PC-9 (cell line): ENCODE measurements around the gene OPRM1. TPM values are rescaled to one million over a fixed set of nuclear protein-coding genes. Genes with fewer than 3 reads are reported as not detected.

Source experiments
- BruUV-seq: library from RNA; stranded (reverse); fragments of 400-500 nt; replicated peaks from 2 replicates; lab custom pipeline; 2021; lab: Mats Ljungman, UMichigan
- CTCF ChIA-PET: fragments of 300-600 bp; sonication (Branson Sonifier 250); formaldehyde crosslinking; loops from one replicate; lab custom pipeline; 2022; ENCODE audit warnings: antibody characterized with exemption; lab: Charles Lee
- POLR2A ChIA-PET: fragments of 300-600 bp; sonication (Branson Sonifier 250); formaldehyde crosslinking; loops from one replicate; lab custom pipeline; 2022; ENCODE audit warnings: antibody characterized with exemption; ENCODE audit not compliant: unreplicated experiment; lab: Charles Lee
- DNase-seq, 2 experiments: peaks; one replicate each; pipeline versions ENCODE4 v3.0.0 to v3.0.0-alpha.2; 2015 to 2022; ENCODE audit warnings: mixed read lengths in 1 of 2
- H2AFZ ChIP-seq: fragments of 200-600 bp; sonication (generic); 2 replicates; pipeline ENCODE4 v1.8.1; 2017; ENCODE audit warnings: antibody characterized with exemption
- H3F3A ChIP-seq: fragments of 200-600 bp; sonication (generic); 2 replicates; pipeline ENCODE4 v1.8.1; 2017; ENCODE audit warnings: antibody characterized with exemption, mild to moderate bottlenecking, low read depth; ENCODE audit not compliant: insufficient read depth
- H3K27ac ChIP-seq: fragments of 200-600 bp; sonication (generic); 2 replicates; pipeline ENCODE4 v1.6.1; 2016; ENCODE audit warnings: mixed run types
- H3K27me3 ChIP-seq: fragments of 200-600 bp; sonication (generic); 2 replicates; pipeline ENCODE4 v1.6.1; 2016; ENCODE audit warnings: low read depth, mixed run types; ENCODE audit not compliant: insufficient read depth
- H3K36me3 ChIP-seq: fragments of 200-600 bp; sonication (generic); 2 replicates; pipeline ENCODE4 v1.6.1; 2016; ENCODE audit warnings: low read depth, mixed run types
- H3K4me1 ChIP-seq: fragments of 200-600 bp; sonication (generic); replicated peaks from 2 replicates; pipeline ENCODE4 v1.6.1; 2016; ENCODE audit warnings: mixed run types; ENCODE audit not compliant: insufficient read depth
- H3K4me2 ChIP-seq: fragments of 200-600 bp; sonication (generic); 2 replicates; pipeline ENCODE4 v1.6.1; 2017; ENCODE audit warnings: mixed run types
- H3K4me3 ChIP-seq: fragments of 200-600 bp; sonication (generic); 2 replicates; pipeline ENCODE4 v1.6.1; 2016; ENCODE audit warnings: mixed run types
- H3K79me2 ChIP-seq: fragments of 200-600 bp; sonication (generic); 2 replicates; pipeline ENCODE4 v1.6.1; 2017; ENCODE audit warnings: low read depth, mixed run types
- H3K9me2 ChIP-seq: fragments of 200-600 bp; sonication (generic); 2 replicates; pipeline ENCODE4 v1.8.1; 2017; ENCODE audit warnings: mild to moderate bottlenecking; ENCODE audit not compliant: insufficient read depth
- H3K9me3 ChIP-seq: fragments of 200-600 bp; sonication (generic); 2 replicates; pipeline ENCODE4 v1.8.1; 2016; ENCODE audit warnings: low read depth; ENCODE audit not compliant: insufficient read depth
- H4K20me1 ChIP-seq: fragments of 200-600 bp; sonication (generic); 2 replicates; pipeline ENCODE4 v1.8.1; 2017; ENCODE audit not compliant: insufficient read depth
- CTCF ChIP-seq: fragments of 200-600 bp; sonication (generic); conservative IDR thresholded peaks from 2 replicates; pipeline ENCODE4 v1.6.1; 2017; ENCODE audit warnings: mixed run types, antibody characterized with exemption, mild to moderate bottlenecking, moderate library complexity
- EZH2 ChIP-seq: fragments of 200-600 bp; sonication (generic); IDR thresholded peaks from 2 replicates; pipeline ENCODE4 v1.8.0; 2017; ENCODE audit warnings: antibody characterized with exemption, low read depth
- intact Hi-C: fragments of 100-400 bp; cut with micrococcal nuclease; formaldehyde crosslinking; loops from one replicate; pipeline ENCODE4 v1.10.0; 2022; ENCODE audit not compliant: unreplicated experiment
- total RNA-seq: library from RNA; stranded (reverse); gene quantifications from 2 replicates; pipeline ENCODE4 v1.2.3, GENCODE V29; 2021

Gene OPRM1
- total RNA-seq, 1 experiment from 2014 or later = not detected

- no TSS peak for BruUV-seq
- Histone ChIP-seq H2AFZ (no peak overlapping the region), H3K4me1 (no peaks in the 10 kb centered on the region), H3K4me2 (no peak overlapping the region), H3K79me2 (no peaks in the 10 kb centered on the region), H3K27me3 (no peaks in the 10 kb centered on the region), H3F3A (no peaks in the 10 kb centered on the region), H4K20me1 (no peaks in the 10 kb centered on the region), H3K27ac (no peak overlapping the region), H3K36me3 (no peaks in the 10 kb centered on the region), H3K4me3 (no peak overlapping the region), H3K9me3 (no peaks in the 10 kb centered on the region), H3K9me2 (no peaks in the 10 kb centered on the region)
- ChIA-PET POLR2A (no interaction called here), CTCF (no interaction called here)
- intact Hi-C loops = no loop called here
- DNase-seq = no peak
- no peak for TF ChIP-seq CTCF
- no peak for TF ChIP-seq EZH2
These were observed 36.1 kb upstream of the OPRM1 start for GRCh38 chr6:154002894-154003293.

GRCh38 chr6:154010371-154010770, 28.7 kb upstream of the OPRM1 start:
- DNase-seq = no peak
- H3K79me2 ChIP-seq = no peaks in the 10 kb centered on the region
- no peaks in the 10 kb centered on the region for H4K20me1 ChIP-seq
- H3K4me2 ChIP-seq = no peak overlapping the region
- no TSS peak for BruUV-seq
- H3K27me3 ChIP-seq = no peaks in the 10 kb centered on the region
- H3F3A ChIP-seq = no peaks in the 10 kb centered on the region
- H3K4me1 ChIP-seq = no peaks in the 10 kb centered on the region
- H2AFZ ChIP-seq = no peak overlapping the region
- no peak overlapping the region for H3K27ac ChIP-seq
- intact Hi-C loops = no loop called here
- H3K9me3 ChIP-seq = no peaks in the 10 kb centered on the region
- no peaks in the 10 kb centered on the region for H3K36me3 ChIP-seq
- H3K9me2 ChIP-seq = no peaks in the 10 kb centered on the region
- TF ChIP-seq CTCF = no peak
- TF ChIP-seq EZH2 = no peak
- ChIA-PET CTCF (interaction anchor here (0.6 kb wide), 1 partner anchor 305 kb away, joined by 7 read pairs; no protein-coding TSS in a partner anchor), POLR2A (no interaction called here)
- no peak overlapping the region for H3K4me3 ChIP-seq

- H3K27me3 ChIP-seq = no peaks in the 10 kb centered on the region
- DNase-seq = no peak
- BruUV-seq = no TSS peak
- no peaks in the 10 kb centered on the region for H3K4me1 ChIP-seq
- no peak overlapping the region for H3K4me3 ChIP-seq
- H2AFZ ChIP-seq = no peak overlapping the region
- CTCF ChIA-PET = no interaction called here
- H3K36me3 ChIP-seq = no peaks in the 10 kb centered on the region
- TF ChIP-seq EZH2 = no peak
- TF ChIP-seq CTCF = no peak
- H3F3A ChIP-seq = no peaks in the 10 kb centered on the region
- no peaks in the 10 kb centered on the region for H3K9me2 ChIP-seq
- H3K4me2 ChIP-seq = no peak overlapping the region
- intact Hi-C loops = no loop called here
- no peaks in the 10 kb centered on the region for H3K9me3 ChIP-seq
- no peak overlapping the region for H3K27ac ChIP-seq
- POLR2A ChIA-PET = no interaction called here
- H3K79me2 ChIP-seq = no peaks in the 10 kb centered on the region
- H4K20me1 ChIP-seq = no peaks in the 10 kb centered on the region
These were observed 26.2 kb upstream of the OPRM1 start for GRCh38 chr6:154012852-154013251.
